CD14-positive monocyte (primary cell): ENCODE data around the gene FAM171A1. TPM values are rescaled to one million over a fixed set of nuclear protein-coding genes. Genes with fewer than 3 reads are reported as not detected.
A peak's percentile ranks its signal among the peaks of the same experiment; 100 is the strongest.

Experiments
- DNase-seq, 3 donors: peaks; one replicate each; pipeline ENCODE4 v3.0.0-alpha.2; 2011 to 2022
- H2AFZ ChIP-seq: 2 replicates; pipeline ENCODE4 v1.6.0; 2012; ENCODE audit warnings: mild to moderate bottlenecking, low read depth, low read length, inconsistent platforms; ENCODE audit not compliant: insufficient read depth, poor library complexity, severe bottlenecking
- H3K27ac ChIP-seq, 2 donors: 1 replicate in 1 of 2; 2 replicates in 1 of 2; pipeline ENCODE4 v1.5.1; 2012 to 2013; ENCODE audit warnings: low read length in 2 of 2, control low read depth in 1 of 2, inconsistent platforms in 1 of 2, low read depth in 1 of 2, mild to moderate bottlenecking in 1 of 2
- H3K27me3 ChIP-seq, 2 donors: one replicate each; pipeline versions ENCODE4 v1.6.0 to v1.6.1; 2011 to 2013; ENCODE audit warnings: low read length in 2 of 2; ENCODE audit not compliant: control insufficient read depth in 2 of 2, insufficient read depth in 2 of 2
- H3K36me3 ChIP-seq, 2 donors: replicated peaks in 1 of 2; 1 replicate in 1 of 2; 2 replicates in 1 of 2; pipeline versions ENCODE4 v1.5.1 to v1.6.1; 2012 to 2013; ENCODE audit warnings: low read length in 2 of 2, control low read depth in 1 of 2, inconsistent platforms in 1 of 2, mild to moderate bottlenecking in 1 of 2; ENCODE audit not compliant: insufficient read depth in 2 of 2, control insufficient read depth in 1 of 2
- H3K4me1 ChIP-seq, 2 donors: 1 replicate in 1 of 2; 2 replicates in 1 of 2; pipeline versions ENCODE4 v1.5.1 to v1.6.1; 2012 to 2013; ENCODE audit warnings: low read length in 2 of 2, control low read depth in 1 of 2, inconsistent platforms in 1 of 2, mild to moderate bottlenecking in 1 of 2, moderate library complexity in 1 of 2; ENCODE audit not compliant: insufficient read depth in 2 of 2, control insufficient read depth in 1 of 2
- H3K4me2 ChIP-seq: replicated peaks from 2 replicates; pipeline ENCODE3; 2012; ENCODE audit warnings: low read length, moderate library complexity, mild to moderate bottlenecking; ENCODE audit not compliant: poor library complexity, severe bottlenecking; ENCODE audit errors: extremely low read depth
- H3K4me3 ChIP-seq, 3 experiments: fragments of 200-600 bp in 1 of 3; sonication (generic) in 1 of 3; replicated peaks in 1 of 3; 1 replicate in 2 of 3; 2 replicates in 1 of 3; pipeline ENCODE4 v1.5.1; 2011 to 2013; ENCODE audit warnings: low read length in 3 of 3, mild to moderate bottlenecking in 3 of 3, control low read depth in 2 of 3, low read depth in 2 of 3, inconsistent platforms in 1 of 3, moderate library complexity in 1 of 3
- H3K79me2 ChIP-seq: 2 replicates; pipeline ENCODE4 v1.6.0; 2012; ENCODE audit warnings: mild to moderate bottlenecking, control low read depth, inconsistent platforms, low read length, moderate library complexity; ENCODE audit not compliant: insufficient read depth
- H3K9ac ChIP-seq: 2 replicates; pipeline ENCODE4 v1.6.0; 2017; ENCODE audit warnings: low read length, mild to moderate bottlenecking; ENCODE audit not compliant: insufficient read depth, poor library complexity, severe bottlenecking
- H3K9me3 ChIP-seq, 2 donors: replicated peaks in 1 of 2; 1 replicate in 1 of 2; 2 replicates in 1 of 2; pipeline versions ENCODE4 v1.5.1 to v1.6.1; 2012 to 2013; ENCODE audit warnings: low read length in 2 of 2, control low read depth in 1 of 2; ENCODE audit not compliant: control insufficient read depth in 1 of 2, insufficient read depth in 1 of 2
- H4K20me1 ChIP-seq: 2 replicates; pipeline ENCODE4 v1.6.0; 2012; ENCODE audit warnings: mild to moderate bottlenecking, low read length, control low read depth, moderate library complexity; ENCODE audit not compliant: insufficient read depth
- H3K27ac Mint-ChIP-seq, 7 donors: one replicate each; pipeline ENCODE4 v1.8.0; 2020; ENCODE audit warnings: mild to moderate bottlenecking in 7 of 7, mixed read lengths in 7 of 7, moderate library complexity in 6 of 7, inconsistent platforms in 2 of 7
- H3K27me3 Mint-ChIP-seq, 3 donors: one replicate each; pipeline ENCODE4 v1.8.0; 2021 to 2022; ENCODE audit warnings: low read depth in 3 of 3, mild to moderate bottlenecking in 3 of 3, mixed read lengths in 3 of 3, moderate library complexity in 3 of 3, inconsistent platforms in 1 of 3
- H3K36me3 Mint-ChIP-seq, 2 donors: one replicate each; pipeline ENCODE4 v1.8.0; 2020; ENCODE audit warnings: mixed read lengths in 2 of 2, inconsistent platforms in 1 of 2, mild to moderate bottlenecking in 1 of 2
- H3K4me1 Mint-ChIP-seq: one replicate; pipeline ENCODE4 v1.8.0; 2020; ENCODE audit warnings: mild to moderate bottlenecking, mixed read lengths
- H3K4me3 Mint-ChIP-seq, 2 donors: one replicate each; pipeline ENCODE4 v1.8.0; 2020; ENCODE audit warnings: mild to moderate bottlenecking in 2 of 2, mixed read lengths in 2 of 2, moderate library complexity in 1 of 2
- H3K9me3 Mint-ChIP-seq, 7 donors: one replicate each; pipeline ENCODE4 v1.8.0; 2020 to 2022; ENCODE audit warnings: mixed read lengths in 7 of 7, mild to moderate bottlenecking in 6 of 7, moderate library complexity in 6 of 7, inconsistent platforms in 2 of 7
- WGBS: methylation state at CpG from one replicate; pipeline ENCODE4 v1.1.5; 2013; ENCODE audit warnings: missing lambda C conversion rate; ENCODE audit not compliant: insufficient coverage; 5-methylcytosine and 5-hydroxymethylcytosine counted together
- intact Hi-C, 2 donors: fragments of 100-400 bp; cut with micrococcal nuclease; formaldehyde crosslinking; loops; one replicate each; pipeline versions ENCODE4 v1.15.0 to v1.15.1; 2023
- polyA plus RNA-seq, 3 donors: library from polyadenylated mRNA; depleted of rRNA in 1 of 3; unstranded in 2 of 3; stranded (reverse) in 1 of 3; fragments of 300-500 nt in 2 of 3; fragments of >200 nt in 1 of 3; fragmentation: Illumina TruSeq in 2 of 3; gene quantifications; 1 replicate in 2 of 3; 2 replicates in 1 of 3; pipeline ENCODE4 v1.2.3, GENCODE V29; 2012 to 2021
- small RNA-seq: library from RNA; depleted of rRNA; stranded (forward); fragments of <200 nt; gene quantifications from one replicate; pipeline ENCODE3, GENCODE V24; 2012; ENCODE audit warnings: low read depth; ENCODE audit not compliant: insufficient read length
- TF ChIP-seq, protein P1 (sequence below): fragments of 200-600 bp; IDR thresholded peaks from one replicate; pipeline ENCODE4 v1.8.0; 2022; ENCODE audit warnings: antibody characterized with exemption, mild to moderate bottlenecking

The FAM171A1 gene
- polyA plus RNA-seq, 3 donors: not detected

DNA sequence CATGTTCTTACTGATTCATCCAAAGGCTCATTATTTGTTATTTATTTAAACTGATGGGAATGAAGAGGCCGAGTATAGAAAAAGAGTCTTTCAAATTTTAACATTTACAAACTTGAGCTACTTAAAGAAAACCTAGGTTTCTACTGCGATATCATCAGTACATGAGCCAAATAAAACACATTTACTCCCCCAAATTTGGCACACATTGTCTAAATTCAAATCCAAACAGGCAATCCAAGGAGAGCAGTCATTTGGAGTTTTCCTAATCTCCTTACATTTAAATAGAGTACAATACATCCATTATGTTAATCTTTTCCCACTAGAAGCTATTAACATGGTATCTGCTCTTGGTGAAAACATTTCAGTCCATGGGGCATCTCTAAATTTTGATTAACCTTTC is 204.8 kb downstream of the FAM171A1 start:
- H3K9ac ChIP-seq: no peak overlapping the region
- Mint-ChIP-seq H3K27ac (no peak overlapping the region), H3K9me3 (peaks cover 0 to 6% (median 0%) of the 10 kb centered on the region in 7 donors), H3K4me1 (peaks cover 25% of the 10 kb centered on the region), H3K4me3 (peak overlapping the region in 1 of 2 donors; percentile 79), H3K27me3 (peaks cover 38 to 47% (median 44%) of the 10 kb centered on the region in 3 donors), H3K36me3 (peaks cover 0 to 3% of the 10 kb centered on the region in 2 donors)
- H3K79me2 ChIP-seq: no peaks in the 10 kb centered on the region
- no peaks in the 10 kb centered on the region for H4K20me1 ChIP-seq
- intact Hi-C loops: loop anchor here (5.0 to 10.0 kb wide), 3 partner anchors 62 to 214 kb away; partner anchors contain the start of genes DCLRE1C (in 1 of the 2) and RPP38 (in 1 of the 2)
- H3K27me3 ChIP-seq: peaks cover 30 to 32% of the 10 kb centered on the region in 2 donors
- DNase-seq: no peak
- WGBS: no CpG with 5 or more reads among the region's 2 CpGs
- H2AFZ ChIP-seq: no peak overlapping the region
- H3K4me2 ChIP-seq: no peak overlapping the region
- H3K9me3 ChIP-seq: no peaks in the 10 kb centered on the region
- no peak overlapping the region for H3K4me3 ChIP-seq
- H3K36me3 ChIP-seq: no peaks in the 10 kb centered on the region
- H3K27ac ChIP-seq: no peak overlapping the region
- peaks cover 16 to 22% of the 10 kb centered on the region in 2 donors for H3K4me1 ChIP-seq
- TF ChIP-seq, protein P1, sequence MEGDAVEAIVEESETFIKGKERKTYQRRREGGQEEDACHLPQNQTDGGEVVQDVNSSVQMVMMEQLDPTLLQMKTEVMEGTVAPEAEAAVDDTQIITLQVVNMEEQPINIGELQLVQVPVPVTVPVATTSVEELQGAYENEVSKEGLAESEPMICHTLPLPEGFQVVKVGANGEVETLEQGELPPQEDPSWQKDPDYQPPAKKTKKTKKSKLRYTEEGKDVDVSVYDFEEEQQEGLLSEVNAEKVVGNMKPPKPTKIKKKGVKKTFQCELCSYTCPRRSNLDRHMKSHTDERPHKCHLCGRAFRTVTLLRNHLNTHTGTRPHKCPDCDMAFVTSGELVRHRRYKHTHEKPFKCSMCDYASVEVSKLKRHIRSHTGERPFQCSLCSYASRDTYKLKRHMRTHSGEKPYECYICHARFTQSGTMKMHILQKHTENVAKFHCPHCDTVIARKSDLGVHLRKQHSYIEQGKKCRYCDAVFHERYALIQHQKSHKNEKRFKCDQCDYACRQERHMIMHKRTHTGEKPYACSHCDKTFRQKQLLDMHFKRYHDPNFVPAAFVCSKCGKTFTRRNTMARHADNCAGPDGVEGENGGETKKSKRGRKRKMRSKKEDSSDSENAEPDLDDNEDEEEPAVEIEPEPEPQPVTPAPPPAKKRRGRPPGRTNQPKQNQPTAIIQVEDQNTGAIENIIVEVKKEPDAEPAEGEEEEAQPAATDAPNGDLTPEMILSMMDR: no peak

DNA sequence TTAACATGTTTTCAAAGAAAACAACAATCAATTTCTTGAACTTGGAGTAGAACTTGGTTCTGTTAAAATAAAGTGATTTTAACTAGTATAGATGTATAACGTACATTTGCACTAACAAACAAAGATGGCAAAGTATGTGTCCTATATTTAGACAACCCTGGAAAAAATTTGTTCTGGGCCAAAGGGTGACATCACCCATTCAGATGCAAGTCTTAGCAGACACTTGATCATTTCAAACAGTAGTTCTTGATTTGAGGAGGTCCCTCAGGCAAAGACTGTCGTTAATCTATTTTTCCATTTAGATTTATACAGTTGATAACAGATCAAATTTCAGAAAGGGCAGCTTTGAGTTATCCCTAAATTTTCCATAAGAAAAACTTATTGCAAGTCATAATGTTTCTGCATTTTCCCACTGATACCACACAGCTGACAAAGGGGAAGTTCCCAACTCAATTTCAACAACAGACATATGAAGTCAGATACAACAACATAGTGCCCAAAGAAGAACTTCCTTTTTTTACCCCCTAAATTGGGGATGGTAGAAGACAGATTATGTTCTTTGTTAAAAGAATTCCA is 207.7 kb downstream of the FAM171A1 start:
- H3K27ac Mint-ChIP-seq: no peak overlapping the region
- peaks cover 12% of the 10 kb centered on the region for H3K4me1 Mint-ChIP-seq
- Histone ChIP-seq H3K4me1 (peaks cover 7 to 9% of the 10 kb centered on the region in 2 donors), H3K36me3 (no peaks in the 10 kb centered on the region), H3K4me2 (no peak overlapping the region), H2AFZ (no peak overlapping the region), H3K9ac (no peak overlapping the region), H3K27ac (no peak overlapping the region), H3K9me3 (no peaks in the 10 kb centered on the region), H3K27me3 (peaks cover 19 to 20% of the 10 kb centered on the region in 2 donors), H3K79me2 (no peaks in the 10 kb centered on the region), H3K4me3 (no peak overlapping the region), H4K20me1 (no peaks in the 10 kb centered on the region)
- peaks cover 0 to 3% of the 10 kb centered on the region in 2 donors for H3K36me3 Mint-ChIP-seq
- peak in 2 of 3 donors; percentile 27 to 41 for DNase-seq
- peaks cover 25 to 30% (median 27%) of the 10 kb centered on the region in 3 donors for H3K27me3 Mint-ChIP-seq
- no peak overlapping the region for H3K4me3 Mint-ChIP-seq
- H3K9me3 Mint-ChIP-seq: peaks cover 0 to 6% (median 0%) of the 10 kb centered on the region in 7 donors
- WGBS: no CpG with 5 or more reads among the region's 2 CpGs
- TF ChIP-seq, protein P1: no peak
- intact Hi-C loops: loop anchor here in 1 of 2 donors (10.0 kb wide), 1 partner anchor 59 kb away; no protein-coding TSS in a partner anchor

Small RNA genes lying within 50 kb of the gene (small RNA-seq; reads per million reads assigned to genes)
- not detected for gene AL590365.1

Other genes with a start within 250 kb of the FAM171A1 start
- gene NMT2, start 202.6 kb downstream of the FAM171A1 start, polyA plus RNA-seq: 1 to 10 TPM in 1 of 3 donors, under 1 TPM in 2; 0.35 to 1.1 (median 0.36) TPM